OCI-LY3 (cell line): ENCODE results near the gene LHFPL6.
A peak's percentile ranks its signal among the peaks of the same experiment; 100 is the strongest.

Experiments
- H2AFZ ChIP-seq: fragments of 200-600, 300-600 bp; shearing (Covaris generic); 2 replicates; pipeline ENCODE4 v1.6.0; 2014; ENCODE audit warnings: antibody characterized with exemption, low read depth, low read length
- H3K27ac ChIP-seq: fragments of 200-600, 300-600 bp; sonication (generic); 2 replicates; pipeline ENCODE4 v1.5.1; 2014; ENCODE audit warnings: mild to moderate bottlenecking, low read length, moderate library complexity, mixed read lengths
- H3K27me3 ChIP-seq: fragments of 200-600, 300-600 bp; sonication (generic); 2 replicates; pipeline ENCODE4 v1.6.1; 2014; ENCODE audit warnings: low read depth, low read length, mixed read lengths
- H3K36me3 ChIP-seq: fragments of 200-600, 300-600 bp; sonication (generic); replicated peaks from 2 replicates; pipeline ENCODE3; 2014; ENCODE audit warnings: low read depth, low read length, mixed read lengths
- H3K4me1 ChIP-seq: fragments of 300-600, 200-600 bp; sonication (generic); 2 replicates; pipeline ENCODE4 v1.6.1; 2014; ENCODE audit warnings: low read length, mixed read lengths
- H3K4me2 ChIP-seq: fragments of 200-600, 300-600 bp; sonication (generic); 2 replicates; pipeline ENCODE4 v1.6.1; 2014; ENCODE audit warnings: low read length, mixed read lengths
- H3K4me3 ChIP-seq: fragments of 300-600, 200-600 bp; sonication (generic); 2 replicates; pipeline ENCODE4 v1.5.1; 2014; ENCODE audit warnings: antibody characterized with exemption, mild to moderate bottlenecking, low read length, moderate library complexity
- H3K79me2 ChIP-seq: fragments of 300-600, 200-600 bp; shearing (Covaris generic); 2 replicates; pipeline ENCODE4 v1.6.1; 2014; ENCODE audit warnings: mild to moderate bottlenecking, low read length, mixed read lengths
- H3K9ac ChIP-seq: fragments of 300-600, 200-600 bp; shearing (Covaris generic); 2 replicates; pipeline ENCODE4 v1.6.0; 2014; ENCODE audit warnings: mild to moderate bottlenecking, low read length, moderate library complexity
- H3K9me3 ChIP-seq: fragments of 200-600, 300-600 bp; shearing (Covaris generic); 2 replicates; pipeline ENCODE4 v1.6.1; 2014; ENCODE audit warnings: low read length, mixed read lengths; ENCODE audit not compliant: insufficient read depth
- H4K20me1 ChIP-seq: fragments of 200-600, 300-600 bp; sonication (generic); 2 replicates; pipeline ENCODE4 v1.6.1; 2016; ENCODE audit warnings: low read length, mixed read lengths; ENCODE audit not compliant: insufficient read depth
- EZH2phosphoT487 ChIP-seq: fragments of 200-600 bp; shearing (Covaris generic); IDR thresholded peaks from 2 replicates; pipeline ENCODE4 v1.6.1; 2018; ENCODE audit warnings: antibody characterized with exemption, mixed run types, low read depth
- TF ChIP-seq, protein P1 (sequence below): fragments of 200-600, 300-600 bp; sonication (generic); IDR thresholded peaks from 2 replicates; pipeline ENCODE4 v1.5.1; 2014; ENCODE audit warnings: antibody characterized with exemption, low read length, low read depth

LHFPL6 gene

DNA sequence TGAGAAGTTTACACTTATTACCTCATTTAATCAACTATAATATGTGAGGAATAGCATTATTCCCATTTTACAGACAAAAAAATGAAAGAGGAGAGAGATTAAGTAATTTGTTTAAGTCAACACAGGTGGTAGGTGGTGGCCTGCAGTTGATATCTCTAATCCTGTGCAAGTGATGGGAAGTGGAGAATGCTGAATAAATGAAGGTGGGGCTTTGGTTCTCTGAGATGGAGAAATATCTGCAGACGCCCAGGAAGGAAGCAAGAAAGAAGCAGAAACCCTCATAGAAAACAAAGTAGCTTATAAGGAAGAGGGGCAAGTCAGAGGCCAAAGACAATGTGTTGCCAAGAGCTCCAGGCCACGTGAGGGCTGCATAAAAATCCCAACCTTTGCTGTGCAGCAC lies 290.4 kb downstream of the LHFPL6 start:
- no peak for TF ChIP-seq EZH2phosphoT487
- TF ChIP-seq, protein P1, sequence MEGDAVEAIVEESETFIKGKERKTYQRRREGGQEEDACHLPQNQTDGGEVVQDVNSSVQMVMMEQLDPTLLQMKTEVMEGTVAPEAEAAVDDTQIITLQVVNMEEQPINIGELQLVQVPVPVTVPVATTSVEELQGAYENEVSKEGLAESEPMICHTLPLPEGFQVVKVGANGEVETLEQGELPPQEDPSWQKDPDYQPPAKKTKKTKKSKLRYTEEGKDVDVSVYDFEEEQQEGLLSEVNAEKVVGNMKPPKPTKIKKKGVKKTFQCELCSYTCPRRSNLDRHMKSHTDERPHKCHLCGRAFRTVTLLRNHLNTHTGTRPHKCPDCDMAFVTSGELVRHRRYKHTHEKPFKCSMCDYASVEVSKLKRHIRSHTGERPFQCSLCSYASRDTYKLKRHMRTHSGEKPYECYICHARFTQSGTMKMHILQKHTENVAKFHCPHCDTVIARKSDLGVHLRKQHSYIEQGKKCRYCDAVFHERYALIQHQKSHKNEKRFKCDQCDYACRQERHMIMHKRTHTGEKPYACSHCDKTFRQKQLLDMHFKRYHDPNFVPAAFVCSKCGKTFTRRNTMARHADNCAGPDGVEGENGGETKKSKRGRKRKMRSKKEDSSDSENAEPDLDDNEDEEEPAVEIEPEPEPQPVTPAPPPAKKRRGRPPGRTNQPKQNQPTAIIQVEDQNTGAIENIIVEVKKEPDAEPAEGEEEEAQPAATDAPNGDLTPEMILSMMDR, result no peak
- H3K4me3 ChIP-seq, result no peak overlapping the region
- H3K79me2 ChIP-seq, result no peaks in the 10 kb centered on the region
- H3K27ac ChIP-seq, result no peak overlapping the region
- no peak overlapping the region for H2AFZ ChIP-seq
- no peak overlapping the region for H3K9ac ChIP-seq
- no peaks in the 10 kb centered on the region for H3K27me3 ChIP-seq
- 0 out of 2 replicates have a peak, but pooled peaks cover 6% of the 10 kb centered on the region for H3K9me3 ChIP-seq
- no peak overlapping the region for H3K4me2 ChIP-seq
- H4K20me1 ChIP-seq, result no peaks in the 10 kb centered on the region
- H3K4me1 ChIP-seq, result peaks cover 45% of the 10 kb centered on the region
- peaks cover 22% of the 10 kb centered on the region for H3K36me3 ChIP-seq

DNA sequence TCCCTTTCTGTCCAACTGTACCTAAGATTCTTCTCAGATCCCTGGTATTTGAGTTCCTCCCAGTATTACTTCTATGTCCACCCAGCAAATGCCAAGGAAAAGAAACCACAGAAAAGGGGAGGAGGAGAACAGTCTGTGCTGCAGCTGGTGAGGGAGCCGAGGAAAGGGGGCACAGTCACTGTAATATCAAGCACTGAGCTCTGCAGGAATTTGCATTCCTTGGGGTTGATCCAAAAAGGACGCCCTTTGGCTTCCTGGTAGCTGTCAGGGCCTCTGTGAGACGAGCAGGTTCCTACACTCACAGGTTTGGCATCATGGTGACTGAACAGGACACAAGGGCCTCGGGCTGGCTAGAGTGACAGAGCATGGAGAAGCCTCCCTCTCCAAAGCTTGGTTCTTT lies 291.4 kb downstream of the LHFPL6 start:
- H3K4me3 ChIP-seq, result no peak overlapping the region
- no peaks in the 10 kb centered on the region for H3K27me3 ChIP-seq
- no peaks in the 10 kb centered on the region for H3K79me2 ChIP-seq
- H3K4me2 ChIP-seq, result no peak overlapping the region
- no peak overlapping the region for H2AFZ ChIP-seq
- H3K36me3 ChIP-seq, result peaks cover 20% of the 10 kb centered on the region
- H4K20me1 ChIP-seq, result no peaks in the 10 kb centered on the region
- peaks cover 51% of the 10 kb centered on the region for H3K4me1 ChIP-seq
- no peak overlapping the region for H3K27ac ChIP-seq
- TF ChIP-seq, protein P1, result no peak
- no peak for TF ChIP-seq EZH2phosphoT487
- H3K9me3 ChIP-seq, result 0 out of 2 replicates have a peak, but pooled peaks cover 6% of the 10 kb centered on the region
- H3K9ac ChIP-seq, result no peak overlapping the region

DNA sequence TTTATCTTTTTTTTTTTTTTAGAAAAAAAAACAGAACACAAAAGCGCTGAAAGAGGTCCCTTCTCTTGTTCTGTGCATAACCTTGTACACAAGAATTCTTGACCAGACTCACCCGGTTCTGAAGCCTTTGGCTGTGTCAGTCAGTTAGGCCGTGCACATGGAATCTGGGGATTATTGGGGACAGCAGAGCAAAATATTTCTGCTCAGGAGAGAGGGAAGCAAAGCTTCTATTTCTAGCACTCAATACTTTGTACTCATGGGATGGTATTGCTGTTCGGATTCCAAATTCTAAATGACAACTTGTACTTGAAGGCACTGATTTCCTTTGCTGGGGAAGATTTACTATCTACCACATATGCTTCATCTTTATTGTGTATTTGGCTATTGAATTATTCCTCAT lies 292.0 kb downstream of the LHFPL6 start:
- no peaks in the 10 kb centered on the region for H3K27me3 ChIP-seq
- TF ChIP-seq, protein P1, result no peak
- no peak for TF ChIP-seq EZH2phosphoT487
- H3K27ac ChIP-seq, result no peak overlapping the region
- no peaks in the 10 kb centered on the region for H3K79me2 ChIP-seq
- H2AFZ ChIP-seq, result no peak overlapping the region
- H3K36me3 ChIP-seq, result peaks cover 20% of the 10 kb centered on the region
- no peaks in the 10 kb centered on the region for H4K20me1 ChIP-seq
- H3K9me3 ChIP-seq, result 0 out of 2 replicates have a peak, but pooled peaks cover 6% of the 10 kb centered on the region
- H3K9ac ChIP-seq, result no peak overlapping the region
- no peak overlapping the region for H3K4me3 ChIP-seq
- H3K4me1 ChIP-seq, result peaks cover 49% of the 10 kb centered on the region
- no peak overlapping the region for H3K4me2 ChIP-seq

GRCh38 chr13:39306639-39307589 lies 296.1 kb downstream of the LHFPL6 start:
- Histone ChIP-seq H3K9me3 (0 out of 2 replicates have a peak, but pooled peaks cover 8% of the 10 kb centered on the region), H3K9ac (peak overlapping the region; percentile 80), H3K4me2 (peak overlapping the region; percentile 86), H3K36me3 (peaks cover 42% of the 10 kb centered on the region), H3K27ac (peak overlapping the region; percentile 96), H3K4me3 (peak overlapping the region; percentile 68), H3K27me3 (no peaks in the 10 kb centered on the region), H2AFZ (0 out of 2 replicates have a peak overlapping the region, but pooled peaks have one; percentile 18), H3K4me1 (peaks cover 62% of the 10 kb centered on the region), H4K20me1 (no peaks in the 10 kb centered on the region), H3K79me2 (no peaks in the 10 kb centered on the region)
- TF ChIP-seq EZH2phosphoT487, result no peak
- TF ChIP-seq, protein P1, result no peak; the same call in 1 of the 2 replicates
